Vagina (tissue), 2 donors: Measurements from ENCODE around the gene PDE2A. TPM values are rescaled to one million over a fixed set of nuclear protein-coding genes. Genes with fewer than 3 reads are reported as not detected.

Source experiments
- DNase-seq, 2 donors: peaks; one replicate each; pipeline ENCODE4 v3.0.0-alpha.2; 2017; ENCODE audit errors: extremely low spot score in 2 of 2
- H3K27ac ChIP-seq: fragments of 200-600 bp; sonication (generic); one replicate; pipeline ENCODE4 v1.5.1; 2019
- H3K27me3 ChIP-seq: fragments of 200-600 bp; sonication (generic); one replicate; pipeline ENCODE4 v1.5.1; 2019
- H3K36me3 ChIP-seq, 2 donors: fragments of 200-600 bp; sonication (generic); one replicate each; pipeline ENCODE4 v1.5.1; 2017 to 2019
- H3K4me1 ChIP-seq: fragments of 200-600 bp; sonication (generic); one replicate; pipeline ENCODE4 v1.5.1; 2019
- H3K4me3 ChIP-seq, 2 donors: fragments of 200-600 bp; sonication (generic); 1 replicate in 1 of 2; 2 replicates in 1 of 2; pipeline ENCODE4 v1.5.1; 2016 to 2019
- H3K9me3 ChIP-seq: fragments of 200-600 bp; sonication (generic); one replicate; pipeline ENCODE4 v1.5.1; 2019
- POLR2A ChIP-seq, 2 donors: fragments of 450-650 bp; IDR thresholded peaks; one replicate each; pipeline ENCODE4 v1.6.1; 2017; ENCODE audit warnings: antibody characterized with exemption in 2 of 2, mild to moderate bottlenecking in 2 of 2, moderate library complexity in 2 of 2
- POLR2AphosphoS5 ChIP-seq, 2 donors: sonication (generic); formaldehyde crosslinking; IDR thresholded peaks; one replicate each; pipeline ENCODE4 v1.9.0; 2017; ENCODE audit warnings: antibody characterized with exemption in 2 of 2, mild to moderate bottlenecking in 2 of 2, low read depth in 1 of 2; ENCODE audit not compliant: insufficient read depth in 1 of 2
- intact Hi-C: fragments of 100-400 bp; cut with DNase I; formaldehyde crosslinking; loops from one replicate; pipeline ENCODE4 v1.15.1; 2023
- total RNA-seq: library from RNA; depleted of rRNA; stranded (reverse); fragments of >200 nt; gene quantifications from one replicate; pipeline ENCODE4 v1.2.3, GENCODE V29; 2016
- TF ChIP-seq, protein P1 (sequence below), 3 experiments: fragments of 450-650 bp in 2 of 3; fragments of 200-600 bp in 1 of 3; sonication (generic) in 1 of 3; IDR thresholded peaks; one replicate each; pipeline ENCODE4 v1.5.1; 2017 to 2019; ENCODE audit warnings: antibody characterized with exemption in 3 of 3, mild to moderate bottlenecking in 2 of 3, moderate library complexity in 2 of 3

The PDE2A gene
- total RNA-seq, 1 donor from 2014 or later, result 57.0 TPM

- TF ChIP-seq, protein P1, sequence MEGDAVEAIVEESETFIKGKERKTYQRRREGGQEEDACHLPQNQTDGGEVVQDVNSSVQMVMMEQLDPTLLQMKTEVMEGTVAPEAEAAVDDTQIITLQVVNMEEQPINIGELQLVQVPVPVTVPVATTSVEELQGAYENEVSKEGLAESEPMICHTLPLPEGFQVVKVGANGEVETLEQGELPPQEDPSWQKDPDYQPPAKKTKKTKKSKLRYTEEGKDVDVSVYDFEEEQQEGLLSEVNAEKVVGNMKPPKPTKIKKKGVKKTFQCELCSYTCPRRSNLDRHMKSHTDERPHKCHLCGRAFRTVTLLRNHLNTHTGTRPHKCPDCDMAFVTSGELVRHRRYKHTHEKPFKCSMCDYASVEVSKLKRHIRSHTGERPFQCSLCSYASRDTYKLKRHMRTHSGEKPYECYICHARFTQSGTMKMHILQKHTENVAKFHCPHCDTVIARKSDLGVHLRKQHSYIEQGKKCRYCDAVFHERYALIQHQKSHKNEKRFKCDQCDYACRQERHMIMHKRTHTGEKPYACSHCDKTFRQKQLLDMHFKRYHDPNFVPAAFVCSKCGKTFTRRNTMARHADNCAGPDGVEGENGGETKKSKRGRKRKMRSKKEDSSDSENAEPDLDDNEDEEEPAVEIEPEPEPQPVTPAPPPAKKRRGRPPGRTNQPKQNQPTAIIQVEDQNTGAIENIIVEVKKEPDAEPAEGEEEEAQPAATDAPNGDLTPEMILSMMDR (IDR thresholded peaks at IDR 0.05), result no peak
- no peak for TF ChIP-seq POLR2AphosphoS5 (IDR thresholded peaks at IDR 0.05; ENCODE audit: insufficient read depth in 1 of 2, low read depth in 1 of 2)
- no peak for TF ChIP-seq POLR2A (IDR thresholded peaks at IDR 0.05)
- no peaks in the 10 kb centered on the region for H3K27me3 ChIP-seq
- peaks cover 30% of the 10 kb centered on the region for H3K4me1 ChIP-seq
- intact Hi-C loops, result loop anchor here (10.0 kb wide), 1 partner anchor 205 kb away; no protein-coding TSS in a partner anchor
- DNase-seq, result no peak
- no peak overlapping the region for H3K4me3 ChIP-seq
- H3K27ac ChIP-seq, result no peak overlapping the region
- H3K9me3 ChIP-seq, result no peaks in the 10 kb centered on the region
- H3K36me3 ChIP-seq, result no peaks in the 10 kb centered on the region
These were observed 5.6 kb upstream of the PDE2A start for GRCh38 chr11:72679869-72680268.

DNA sequence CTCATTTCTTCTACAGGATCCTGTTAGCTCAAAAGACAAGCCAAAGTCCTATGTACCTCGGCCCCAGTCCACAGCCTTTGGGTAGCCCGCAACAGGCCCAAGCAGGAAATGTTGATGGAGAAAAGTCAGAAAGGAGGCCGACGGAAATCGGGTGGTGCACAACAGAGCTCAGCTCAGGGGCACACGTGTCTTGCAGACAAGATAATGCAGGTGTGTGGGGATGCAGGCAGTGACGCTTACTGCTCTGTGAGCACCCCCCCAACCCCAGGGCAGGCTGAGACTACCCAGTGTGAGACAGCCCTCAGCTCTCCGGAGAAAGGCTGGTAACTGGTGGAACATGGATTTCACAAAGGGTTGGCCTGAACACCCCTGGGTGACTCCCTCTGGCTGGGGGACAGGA is 4.3 kb upstream of the PDE2A start:
- Histone ChIP-seq H3K27ac (no peak overlapping the region), H3K9me3 (no peaks in the 10 kb centered on the region), H3K4me3 (no peak overlapping the region), H3K4me1 (peaks cover 18% of the 10 kb centered on the region), H3K36me3 (no peaks in the 10 kb centered on the region), H3K27me3 (no peaks in the 10 kb centered on the region)
- intact Hi-C loops, result no loop called here
- DNase-seq, result no peak
- TF ChIP-seq, protein P1 (IDR thresholded peaks at IDR 0.05), result no peak
- no peak for TF ChIP-seq POLR2AphosphoS5 (IDR thresholded peaks at IDR 0.05; ENCODE audit: insufficient read depth in 1 of 2, low read depth in 1 of 2)

DNA sequence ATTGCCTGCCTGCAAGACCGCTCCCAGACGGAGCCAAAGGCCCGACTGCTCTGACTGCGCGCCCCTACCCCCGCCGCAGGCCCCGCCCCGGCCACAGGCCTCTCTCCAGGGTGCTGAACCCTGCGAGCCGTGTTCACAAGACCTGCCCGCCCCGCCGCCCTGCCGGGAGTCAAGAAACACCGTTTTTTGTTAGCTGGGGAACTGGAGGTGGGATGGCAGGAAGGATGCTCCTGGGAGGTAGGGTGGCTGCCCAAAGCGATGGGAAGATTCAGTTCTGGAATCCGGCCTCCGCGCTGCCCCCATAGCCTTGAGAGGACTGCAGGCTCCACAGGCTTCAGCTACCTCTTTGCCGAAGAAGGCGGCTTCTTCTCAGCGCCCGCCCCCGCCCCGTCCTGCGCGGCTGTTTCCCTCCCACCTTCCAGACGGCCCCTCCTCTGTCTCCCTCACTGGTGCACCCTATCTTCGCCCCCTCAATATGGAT is 2.7 kb upstream of the PDE2A start:
- intact Hi-C loops, result no loop called here
- H3K4me1 ChIP-seq, result peaks cover 18% of the 10 kb centered on the region
- DNase-seq, result no peak
- TF ChIP-seq POLR2A (IDR thresholded peaks at IDR 0.05) (no peak), POLR2AphosphoS5 (IDR thresholded peaks at IDR 0.05; ENCODE audit: insufficient read depth in 1 of 2, low read depth in 1 of 2) (no peak)
- TF ChIP-seq, protein P1 (IDR thresholded peaks at IDR 0.05), result no peak
- H3K36me3 ChIP-seq, result no peaks in the 10 kb centered on the region
- no peak overlapping the region for H3K27ac ChIP-seq
- no peaks in the 10 kb centered on the region for H3K27me3 ChIP-seq
- no peak overlapping the region for H3K4me3 ChIP-seq
- no peaks in the 10 kb centered on the region for H3K9me3 ChIP-seq

- H3K36me3 ChIP-seq, result no peaks in the 10 kb centered on the region
- intact Hi-C loops, result no loop called here
- no peak overlapping the region for H3K27ac ChIP-seq
- no peaks in the 10 kb centered on the region for H3K9me3 ChIP-seq
- H3K4me3 ChIP-seq, result no peak overlapping the region
- no peaks in the 10 kb centered on the region for H3K27me3 ChIP-seq
- H3K4me1 ChIP-seq, result peaks cover 8% of the 10 kb centered on the region
- no peak for DNase-seq
- TF ChIP-seq POLR2AphosphoS5 (IDR thresholded peaks at IDR 0.05; ENCODE audit: insufficient read depth in 1 of 2, low read depth in 1 of 2), result no peak
- TF ChIP-seq POLR2A (IDR thresholded peaks at IDR 0.05), result no peak
These were observed 999 bp upstream of the PDE2A start for GRCh38 chr11:72675221-72675620.

DNA sequence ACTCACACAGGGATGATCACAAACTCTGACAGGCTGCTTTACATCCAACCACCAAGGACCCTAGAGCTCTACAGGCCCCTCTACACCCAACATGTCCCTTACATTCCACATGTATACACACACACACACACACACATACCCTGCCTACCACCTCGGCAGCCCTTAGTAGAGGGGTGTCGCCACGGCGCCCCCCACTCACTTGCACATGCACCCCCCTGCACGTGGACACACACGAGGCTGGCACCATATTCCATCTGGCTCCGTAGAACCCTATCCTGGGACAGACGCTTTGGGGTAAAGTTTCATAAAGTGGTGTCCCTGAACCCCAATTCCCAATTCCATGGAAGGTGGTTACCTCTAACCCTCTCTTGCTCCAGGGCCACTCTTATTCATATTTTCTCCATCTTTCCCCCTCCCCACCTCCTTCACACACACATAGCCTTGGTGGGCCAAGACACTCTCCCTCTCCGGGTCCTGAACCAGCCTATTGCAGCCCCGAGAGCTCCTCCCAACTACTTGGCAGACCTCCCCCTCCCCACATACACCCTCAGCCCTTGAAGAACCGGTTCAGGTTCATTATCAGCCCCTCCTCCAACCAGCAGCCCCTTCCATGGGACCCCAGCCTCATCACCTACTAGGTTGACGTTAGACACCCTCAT is 809 bp downstream of the PDE2A start:
- H3K4me3 ChIP-seq, result no peak overlapping the region
- H3K9me3 ChIP-seq, result no peaks in the 10 kb centered on the region
- intact Hi-C loops, result no loop called here
- no peaks in the 10 kb centered on the region for H3K27me3 ChIP-seq
- peaks cover 8% of the 10 kb centered on the region for H3K4me1 ChIP-seq
- H3K36me3 ChIP-seq, result no peaks in the 10 kb centered on the region
- no peak for TF ChIP-seq POLR2A (IDR thresholded peaks at IDR 0.05)
- TF ChIP-seq, protein P1 (IDR thresholded peaks at IDR 0.05), result no peak
- TF ChIP-seq POLR2AphosphoS5 (IDR thresholded peaks at IDR 0.05; ENCODE audit: insufficient read depth in 1 of 2, low read depth in 1 of 2), result no peak
- H3K27ac ChIP-seq, result no peak overlapping the region
- no peak for DNase-seq
